ENCODE data around the gene ATP13A4. TPM values are rescaled to one million over a fixed set of nuclear protein-coding genes. Genes with fewer than 3 reads are reported as not detected.

The ATP13A4 gene
- total RNA-seq, 1 donor from 2014 or later = 13.0 TPM

DNA sequence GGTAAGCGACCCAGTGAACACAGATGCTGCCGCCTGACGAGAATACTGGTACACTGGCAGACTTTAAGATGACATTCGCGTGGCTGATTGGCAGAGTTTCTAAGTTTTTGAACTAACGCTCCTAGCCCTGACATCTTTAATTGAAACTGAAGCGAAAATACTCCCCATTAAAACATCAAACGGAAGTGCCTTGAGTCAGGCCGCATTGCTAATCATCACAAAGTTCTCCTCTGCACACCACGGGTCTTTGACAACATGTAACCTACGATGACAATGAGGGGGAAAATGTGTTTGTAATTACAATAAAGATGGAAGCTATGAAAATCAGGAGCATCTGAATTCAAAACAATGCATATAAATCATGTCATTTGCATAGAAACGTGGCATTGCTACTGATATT is 44.5 kb downstream of the ATP13A4 start:
- intact Hi-C loops (cut with DNase I) = no loop called here
- Histone ChIP-seq H3K27ac (no peak overlapping the region), H3K9me3 (no peaks in the 10 kb centered on the region), H3K4me1 (no peaks in the 10 kb centered on the region), H3K36me3 (no peaks in the 10 kb centered on the region), H3K4me3 (no peak overlapping the region), H3K27me3 (no peaks in the 10 kb centered on the region)
- no peak for DNase-seq (ENCODE audit: extremely low spot score in 2 of 2)
- no peak for TF ChIP-seq POLR2AphosphoS5 (IDR thresholded peaks at IDR 0.05; ENCODE audit: insufficient read depth in 1 of 2, low read depth in 1 of 2)
- TF ChIP-seq POLR2A (IDR thresholded peaks at IDR 0.05) = no peak
- TF ChIP-seq, protein P1, sequence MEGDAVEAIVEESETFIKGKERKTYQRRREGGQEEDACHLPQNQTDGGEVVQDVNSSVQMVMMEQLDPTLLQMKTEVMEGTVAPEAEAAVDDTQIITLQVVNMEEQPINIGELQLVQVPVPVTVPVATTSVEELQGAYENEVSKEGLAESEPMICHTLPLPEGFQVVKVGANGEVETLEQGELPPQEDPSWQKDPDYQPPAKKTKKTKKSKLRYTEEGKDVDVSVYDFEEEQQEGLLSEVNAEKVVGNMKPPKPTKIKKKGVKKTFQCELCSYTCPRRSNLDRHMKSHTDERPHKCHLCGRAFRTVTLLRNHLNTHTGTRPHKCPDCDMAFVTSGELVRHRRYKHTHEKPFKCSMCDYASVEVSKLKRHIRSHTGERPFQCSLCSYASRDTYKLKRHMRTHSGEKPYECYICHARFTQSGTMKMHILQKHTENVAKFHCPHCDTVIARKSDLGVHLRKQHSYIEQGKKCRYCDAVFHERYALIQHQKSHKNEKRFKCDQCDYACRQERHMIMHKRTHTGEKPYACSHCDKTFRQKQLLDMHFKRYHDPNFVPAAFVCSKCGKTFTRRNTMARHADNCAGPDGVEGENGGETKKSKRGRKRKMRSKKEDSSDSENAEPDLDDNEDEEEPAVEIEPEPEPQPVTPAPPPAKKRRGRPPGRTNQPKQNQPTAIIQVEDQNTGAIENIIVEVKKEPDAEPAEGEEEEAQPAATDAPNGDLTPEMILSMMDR (IDR thresholded peaks at IDR 0.05) = no peak

- TF ChIP-seq, protein P1 (IDR thresholded peaks at IDR 0.05) = no peak
- TF ChIP-seq POLR2A (IDR thresholded peaks at IDR 0.05) = no peak
- no peak for TF ChIP-seq POLR2AphosphoS5 (IDR thresholded peaks at IDR 0.05; ENCODE audit: insufficient read depth in 1 of 2, low read depth in 1 of 2)
- no peak for DNase-seq (ENCODE audit: extremely low spot score in 2 of 2)
- H3K27ac ChIP-seq = no peak overlapping the region
- H3K27me3 ChIP-seq = no peaks in the 10 kb centered on the region
- intact Hi-C loops (cut with DNase I) = no loop called here
- H3K4me3 ChIP-seq = no peak overlapping the region
- H3K4me1 ChIP-seq = no peaks in the 10 kb centered on the region
- no peaks in the 10 kb centered on the region for H3K9me3 ChIP-seq
- H3K36me3 ChIP-seq = no peaks in the 10 kb centered on the region
Observed at GRCh38 chr3:193509103-193509965, 45.4 kb downstream of the ATP13A4 start.

GRCh38 chr3:193508108-193508507 is 46.6 kb downstream of the ATP13A4 start:
- Histone ChIP-seq H3K4me1 (no peaks in the 10 kb centered on the region), H3K27me3 (no peaks in the 10 kb centered on the region), H3K9me3 (no peaks in the 10 kb centered on the region), H3K27ac (no peak overlapping the region), H3K4me3 (no peak overlapping the region), H3K36me3 (no peaks in the 10 kb centered on the region)
- intact Hi-C loops (cut with DNase I) = no loop called here
- TF ChIP-seq POLR2AphosphoS5 (IDR thresholded peaks at IDR 0.05; ENCODE audit: insufficient read depth in 1 of 2, low read depth in 1 of 2) (no peak), POLR2A (IDR thresholded peaks at IDR 0.05) (no peak)
- TF ChIP-seq, protein P1 (IDR thresholded peaks at IDR 0.05) = no peak
- no peak for DNase-seq (ENCODE audit: extremely low spot score in 2 of 2)

DNA sequence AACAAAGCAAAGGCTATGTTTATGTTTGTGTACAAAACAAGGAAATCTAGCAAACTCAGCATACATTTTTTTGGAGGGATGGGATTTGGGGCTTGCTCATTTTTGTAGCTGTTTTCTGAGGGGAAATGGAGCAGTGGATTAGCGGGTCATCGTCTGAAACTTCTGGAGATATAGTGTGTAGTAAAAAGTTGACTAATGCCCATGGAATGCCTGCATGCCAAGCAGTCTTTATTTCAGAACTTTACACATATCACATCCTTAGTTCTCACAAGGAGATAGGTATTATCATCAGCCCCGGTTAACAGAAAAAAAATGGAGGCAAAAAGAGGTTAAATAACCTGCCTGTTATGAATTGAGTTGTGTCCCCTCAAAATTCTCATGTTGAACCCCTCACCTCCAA is 47.1 kb downstream of the ATP13A4 start:
- Histone ChIP-seq H3K4me3 (no peak overlapping the region), H3K27ac (no peak overlapping the region), H3K9me3 (no peaks in the 10 kb centered on the region), H3K27me3 (no peaks in the 10 kb centered on the region), H3K36me3 (no peaks in the 10 kb centered on the region), H3K4me1 (no peaks in the 10 kb centered on the region)
- intact Hi-C loops (cut with DNase I) = no loop called here
- DNase-seq (ENCODE audit: extremely low spot score in 2 of 2) = no peak
- TF ChIP-seq, protein P1 (IDR thresholded peaks at IDR 0.05) = no peak
- TF ChIP-seq POLR2A (IDR thresholded peaks at IDR 0.05) (no peak), POLR2AphosphoS5 (IDR thresholded peaks at IDR 0.05; ENCODE audit: insufficient read depth in 1 of 2, low read depth in 1 of 2) (no peak)

DNA sequence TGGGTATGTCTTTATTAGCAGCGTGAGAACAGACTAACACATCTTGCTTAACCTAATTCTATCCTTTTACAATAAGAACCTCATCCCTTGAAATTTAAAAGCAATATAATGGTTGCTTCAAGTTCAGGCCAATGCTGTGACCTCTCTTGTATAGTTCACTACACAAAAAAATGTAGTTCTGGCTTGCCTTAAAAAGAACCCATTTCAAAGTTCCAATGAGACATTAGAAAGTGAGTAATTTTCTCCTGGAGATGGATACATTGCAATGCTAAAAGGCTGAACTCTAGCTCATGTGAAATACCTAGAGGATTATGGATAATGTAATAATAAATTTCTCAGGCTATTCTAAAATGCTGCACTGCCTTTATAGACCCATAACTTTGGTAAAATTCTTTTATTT is 47.8 kb downstream of the ATP13A4 start:
- intact Hi-C loops (cut with DNase I) = no loop called here
- Histone ChIP-seq H3K36me3 (no peaks in the 10 kb centered on the region), H3K27ac (no peak overlapping the region), H3K4me3 (no peak overlapping the region), H3K27me3 (no peaks in the 10 kb centered on the region), H3K9me3 (no peaks in the 10 kb centered on the region), H3K4me1 (no peaks in the 10 kb centered on the region)
- TF ChIP-seq, protein P1 (IDR thresholded peaks at IDR 0.05) = no peak
- TF ChIP-seq POLR2A (IDR thresholded peaks at IDR 0.05) (no peak), POLR2AphosphoS5 (IDR thresholded peaks at IDR 0.05; ENCODE audit: insufficient read depth in 1 of 2, low read depth in 1 of 2) (no peak)
- no peak for DNase-seq (ENCODE audit: extremely low spot score in 2 of 2)

All from vagina (tissue), 2 donors.